GM23248 (cell line): ENCODE results near the gene SLC5A10. TPM values are rescaled to one million over a fixed set of nuclear protein-coding genes. Genes with fewer than 3 reads are reported as not detected.

ENCODE experiments used
- DNase-seq: peaks from one replicate; pipeline ENCODE4 v3.0.0-alpha.2; 2015
- H2AFZ ChIP-seq: fragments of 200-600 bp; sonication (generic); 2 replicates; pipeline ENCODE4 v1.6.1; 2016; ENCODE audit warnings: antibody characterized with exemption
- H3F3A ChIP-seq: fragments of 200-600 bp; sonication (generic); 2 replicates; pipeline ENCODE4 v1.6.1; 2016; ENCODE audit warnings: mild to moderate bottlenecking, antibody characterized with exemption, mixed run types; ENCODE audit not compliant: insufficient read depth
- H3K27ac ChIP-seq: fragments of 200-600 bp; sonication (generic); 2 replicates; pipeline ENCODE4 v1.5.1; 2016; ENCODE audit warnings: mild to moderate bottlenecking
- H3K27me3 ChIP-seq: fragments of 200-600 bp; sonication (generic); replicated peaks from 2 replicates; pipeline ENCODE4 v1.6.1; 2016; ENCODE audit warnings: mild to moderate bottlenecking; ENCODE audit not compliant: insufficient read depth
- H3K36me3 ChIP-seq: fragments of 200-600 bp; sonication (generic); 2 replicates; pipeline ENCODE4 v1.6.1; 2016; ENCODE audit warnings: low read depth, mild to moderate bottlenecking
- H3K4me1 ChIP-seq: fragments of 200-600 bp; sonication (generic); 2 replicates; pipeline ENCODE4 v1.6.1; 2016; ENCODE audit warnings: mild to moderate bottlenecking; ENCODE audit not compliant: insufficient read depth
- H3K4me2 ChIP-seq: fragments of 200-600 bp; sonication (generic); one replicate; pipeline ENCODE4 v1.6.1; 2016; ENCODE audit warnings: mild to moderate bottlenecking; ENCODE audit not compliant: unreplicated experiment
- H3K4me3 ChIP-seq: fragments of 200-600 bp; sonication (generic); 2 replicates; pipeline ENCODE4 v1.5.1; 2016; ENCODE audit warnings: mild to moderate bottlenecking
- H3K79me2 ChIP-seq: fragments of 200-600 bp; sonication (generic); 2 replicates; pipeline ENCODE4 v1.6.1; 2016; ENCODE audit warnings: mild to moderate bottlenecking; ENCODE audit not compliant: insufficient read depth
- H3K9ac ChIP-seq: fragments of 200-600 bp; sonication (generic); 2 replicates; pipeline ENCODE4 v1.6.1; 2016; ENCODE audit warnings: mild to moderate bottlenecking
- H3K9me2 ChIP-seq: fragments of 200-600 bp; sonication (generic); 2 replicates; pipeline ENCODE4 v1.6.1; 2016; ENCODE audit warnings: mixed run types, mild to moderate bottlenecking, moderate library complexity; ENCODE audit not compliant: insufficient read depth
- H3K9me3 ChIP-seq: fragments of 200-600 bp; sonication (generic); one replicate; pipeline ENCODE4 v1.6.1; 2017; ENCODE audit warnings: low read depth
- H4K20me1 ChIP-seq: fragments of 200-600 bp; sonication (generic); 2 replicates; pipeline ENCODE4 v1.6.0; 2016; ENCODE audit not compliant: insufficient read depth
- EZH2 ChIP-seq: fragments of 200-600 bp; sonication (generic); IDR thresholded peaks from 2 replicates; pipeline ENCODE4 v1.6.1; 2018; ENCODE audit warnings: antibody characterized with exemption, mild to moderate bottlenecking; ENCODE audit not compliant: insufficient read depth, poor library complexity, severe bottlenecking
- EZH2phosphoT487 ChIP-seq: fragments of 200-600 bp; sonication (generic); IDR thresholded peaks from 2 replicates; pipeline ENCODE4 v1.6.1; 2018; ENCODE audit warnings: antibody characterized with exemption, moderate library complexity, mild to moderate bottlenecking, low read depth; ENCODE audit not compliant: insufficient read depth
- WGBS, 2 experiments: methylation state at CpG; one replicate each; pipeline ENCODE4 v1.1.6; 2015 to 2017; ENCODE audit warnings: low lambda C conversion rate in 2 of 2, low coverage in 1 of 2; ENCODE audit errors: missing lambda C conversion rate in 2 of 2; 5-methylcytosine and 5-hydroxymethylcytosine counted together
- in situ Hi-C: fragments of 300-500 bp; cut with MboI; formaldehyde crosslinking; loops from 2 replicates; pipeline ENCODE4 v1.15.0; 2020
- polyA plus RNA-seq: library from polyadenylated mRNA; unstranded; fragments of >200 nt; fragmentation: Nextera tagmentation; extraction: Ambion mirVana; gene quantifications from 2 replicates; pipeline ENCODE4 v1.2.1, GENCODE V29; 2016
- total RNA-seq: library from RNA; depleted of rRNA; stranded (reverse); fragments of >200 nt; shearing (Covaris generic); gene quantifications from 2 replicates; pipeline ENCODE4 v1.2.3, GENCODE V29; 2014

SLC5A10 gene
- total and polyA plus RNA-seq, 2 experiments from 2014 or later: 0.10 TPM; not detected in 1

GRCh38 chr17:18990331-18990730 lies 38.4 kb downstream of the SLC5A10 start:
- Histone ChIP-seq H3K27me3 (no peaks in the 10 kb centered on the region), H3K9ac (no peak overlapping the region), H4K20me1 (no peaks in the 10 kb centered on the region), H3K27ac (no peak overlapping the region), H3K4me2 (no peak overlapping the region), H3K9me2 (no peaks in the 10 kb centered on the region), H3K79me2 (peaks cover 80% of the 10 kb centered on the region), H3K4me1 (no peaks in the 10 kb centered on the region), H3K4me3 (no peak overlapping the region), H2AFZ (no peak overlapping the region), H3K36me3 (peaks cover 6% of the 10 kb centered on the region; the same call in 1 of the 2 replicates), H3K9me3 (no peaks in the 10 kb centered on the region), H3F3A (no peaks in the 10 kb centered on the region)
- no peak for TF ChIP-seq EZH2
- TF ChIP-seq EZH2phosphoT487: no peak
- in situ Hi-C loops: loop anchor here (10.0 kb wide), 1 partner anchor 56 kb away; no protein-coding TSS in a partner anchor
- 96 to 100% methylated on average over 6 of the region's 6 CpGs for WGBS, 2 experiments
- DNase-seq: no peak

GRCh38 chr17:18991531-18992315 lies 39.8 kb downstream of the SLC5A10 start:
- no peaks in the 10 kb centered on the region for H3K4me1 ChIP-seq
- no peak overlapping the region for H3K9ac ChIP-seq
- H3K4me3 ChIP-seq: no peak overlapping the region
- peaks cover 92% of the 10 kb centered on the region for H3K79me2 ChIP-seq
- H4K20me1 ChIP-seq: no peaks in the 10 kb centered on the region
- H2AFZ ChIP-seq: no peak overlapping the region
- DNase-seq: no peak
- H3K27ac ChIP-seq: no peak overlapping the region
- H3F3A ChIP-seq: no peaks in the 10 kb centered on the region
- H3K9me3 ChIP-seq: no peaks in the 10 kb centered on the region
- peaks cover 7% of the 10 kb centered on the region; the same call in 1 of the 2 replicates for H3K36me3 ChIP-seq
- no peaks in the 10 kb centered on the region for H3K9me2 ChIP-seq
- H3K4me2 ChIP-seq: no peak overlapping the region
- in situ Hi-C loops: loop anchor here (10.0 kb wide), 1 partner anchor 57 kb away; no protein-coding TSS in a partner anchor
- TF ChIP-seq EZH2phosphoT487 (no peak), EZH2 (no peak)
- WGBS, 2 experiments: 92 to 96% methylated on average over 17 to 19 of the region's 20 CpGs
- no peaks in the 10 kb centered on the region for H3K27me3 ChIP-seq

- H3K36me3 ChIP-seq: peaks cover 7% of the 10 kb centered on the region; the same call in 1 of the 2 replicates
- H3K79me2 ChIP-seq: peaks cover 93% of the 10 kb centered on the region
- no peak overlapping the region for H3K4me2 ChIP-seq
- no peak overlapping the region for H3K27ac ChIP-seq
- H3K9me3 ChIP-seq: no peaks in the 10 kb centered on the region
- no peak overlapping the region for H3K4me3 ChIP-seq
- H3K9ac ChIP-seq: no peak overlapping the region
- no peak for TF ChIP-seq EZH2
- no peak for TF ChIP-seq EZH2phosphoT487
- no peak for DNase-seq
- no peak overlapping the region for H2AFZ ChIP-seq
- no peaks in the 10 kb centered on the region for H3K4me1 ChIP-seq
- no peaks in the 10 kb centered on the region for H3F3A ChIP-seq
- no peaks in the 10 kb centered on the region for H3K9me2 ChIP-seq
- H3K27me3 ChIP-seq: no peaks in the 10 kb centered on the region
- in situ Hi-C loops: loop anchor here (10.0 kb wide), 1 partner anchor 58 kb away; no protein-coding TSS in a partner anchor
- H4K20me1 ChIP-seq: no peaks in the 10 kb centered on the region
- WGBS, 2 experiments: 88 to 93% methylated on average over 19 to 21 of the region's 22 CpGs
Measured at GRCh38 chr17:18992454-18993130, 40.6 kb downstream of the SLC5A10 start.

GRCh38 chr17:18993905-18994526 lies 42.1 kb downstream of the SLC5A10 start:
- DNase-seq: no peak
- Histone ChIP-seq H3K9ac (no peak overlapping the region), H2AFZ (no peak overlapping the region), H3K4me2 (no peak overlapping the region), H3F3A (no peaks in the 10 kb centered on the region), H3K9me2 (no peaks in the 10 kb centered on the region), H3K27ac (no peak overlapping the region), H3K4me3 (no peak overlapping the region), H3K79me2 (peaks cover 98% of the 10 kb centered on the region), H3K36me3 (0 out of 2 replicates have a peak, but pooled peaks cover 7% of the 10 kb centered on the region), H4K20me1 (no peaks in the 10 kb centered on the region), H3K27me3 (no peaks in the 10 kb centered on the region), H3K9me3 (no peaks in the 10 kb centered on the region), H3K4me1 (no peaks in the 10 kb centered on the region)
- TF ChIP-seq EZH2 (no peak), EZH2phosphoT487 (no peak)
- in situ Hi-C loops: loop anchor here (10.0 kb wide), 1 partner anchor 59 kb away; no protein-coding TSS in a partner anchor
- whole genome bisulfite sequencing, 2 experiments: 88 to 89% methylated on average over 16 of the region's 16 CpGs
